ENCODE results near the gene CENPO. TPM values are rescaled to one million over a fixed set of nuclear protein-coding genes. Genes with fewer than 3 reads are reported as not detected.

The CENPO gene
- total RNA-seq, 1 donor, result 2.2 TPM

- no peaks in the 10 kb centered on the region for H3K4me1 ChIP-seq (ENCODE audit: insufficient read depth, low read length)
- no peaks in the 10 kb centered on the region for H3K27me3 ChIP-seq (ENCODE audit: insufficient read depth, low read length)
- no peak overlapping the region for H3K4me3 ChIP-seq (ENCODE audit: low read length)
- H3K9me3 ChIP-seq (ENCODE audit: low read depth, low read length), result no peaks in the 10 kb centered on the region
Observed at GRCh38 chr2:24825883-24826772, 32.9 kb downstream of the CENPO start.

DNA sequence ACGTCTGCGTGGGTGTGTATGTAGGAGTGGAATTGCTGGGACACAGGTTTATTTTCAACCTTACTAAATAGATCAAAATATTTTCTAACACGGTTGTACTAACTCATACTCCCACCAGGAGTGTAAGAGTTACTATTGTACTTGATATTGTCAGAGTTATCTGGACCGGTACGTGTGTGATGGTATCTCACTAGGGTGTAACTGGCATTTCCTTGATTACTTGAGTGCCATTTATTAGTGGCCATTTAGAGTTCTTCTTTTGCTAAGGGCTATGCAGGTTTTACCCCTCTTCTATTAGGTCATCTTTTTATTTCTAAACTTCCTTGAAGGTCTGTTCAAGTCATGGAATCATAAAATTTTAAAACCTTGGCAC is 33.5 kb downstream of the CENPO start:
- no peaks in the 10 kb centered on the region for H3K4me1 ChIP-seq (ENCODE audit: insufficient read depth, low read length)
- no peak overlapping the region for H3K4me3 ChIP-seq (ENCODE audit: low read length)
- H3K9me3 ChIP-seq (ENCODE audit: low read depth, low read length), result no peaks in the 10 kb centered on the region
- H3K27me3 ChIP-seq (ENCODE audit: insufficient read depth, low read length), result no peaks in the 10 kb centered on the region

DNA sequence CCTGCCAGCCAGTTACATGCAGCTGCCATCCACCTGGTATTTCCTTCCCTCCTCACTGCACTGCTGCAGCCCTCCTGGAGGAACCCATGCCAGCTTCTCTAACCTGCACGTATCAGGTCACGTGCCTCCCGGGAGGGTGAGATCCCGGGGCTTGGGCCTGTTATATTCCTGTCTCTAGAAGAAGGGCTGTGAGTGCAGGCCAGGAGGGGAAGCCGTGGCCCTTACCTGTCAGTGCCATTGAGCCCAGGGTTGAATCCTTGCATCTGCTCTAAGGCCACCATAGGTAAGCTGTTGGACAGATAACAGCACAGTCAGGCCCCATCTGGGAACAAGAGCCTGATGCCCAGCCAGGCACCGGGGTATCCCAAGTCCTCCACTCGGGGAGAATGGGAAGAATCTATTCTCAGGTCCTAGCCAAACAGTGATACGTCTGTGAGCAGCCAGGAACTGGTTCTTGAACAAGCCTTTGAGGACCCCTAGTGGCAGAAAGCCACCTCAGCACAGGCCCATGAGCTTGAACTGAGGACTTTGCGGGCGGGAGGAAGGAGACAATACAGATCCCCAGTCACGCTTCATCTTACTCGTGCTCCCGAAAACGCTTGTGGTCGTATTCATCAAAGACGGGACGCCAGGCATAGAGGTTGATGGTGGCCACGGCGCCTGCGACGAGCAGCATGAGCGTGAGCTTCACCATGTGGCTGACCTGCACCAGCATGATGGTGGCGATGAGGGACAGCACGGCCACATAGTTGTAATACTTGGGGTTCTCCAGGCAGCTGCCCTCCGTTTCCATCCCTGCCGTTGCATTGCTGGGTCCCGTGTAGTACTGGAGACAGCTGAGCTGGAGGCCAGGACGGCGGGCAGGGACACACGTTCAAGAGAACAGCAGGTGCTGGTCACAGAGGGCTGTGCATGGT is 34.4 kb downstream of the CENPO start:
- Histone ChIP-seq H3K27me3 (ENCODE audit: insufficient read depth, low read length) (no peaks in the 10 kb centered on the region), H3K4me3 (ENCODE audit: low read length) (no peak overlapping the region), H3K9me3 (ENCODE audit: low read depth, low read length) (no peaks in the 10 kb centered on the region), H3K4me1 (ENCODE audit: insufficient read depth, low read length) (no peaks in the 10 kb centered on the region)

GRCh38 chr2:24828238-24828996 is 35.2 kb downstream of the CENPO start:
- H3K4me3 ChIP-seq (ENCODE audit: low read length), result no peak overlapping the region
- H3K4me1 ChIP-seq (ENCODE audit: insufficient read depth, low read length), result no peaks in the 10 kb centered on the region
- H3K27me3 ChIP-seq (ENCODE audit: insufficient read depth, low read length), result no peaks in the 10 kb centered on the region
- no peaks in the 10 kb centered on the region for H3K9me3 ChIP-seq (ENCODE audit: low read depth, low read length)

DNA sequence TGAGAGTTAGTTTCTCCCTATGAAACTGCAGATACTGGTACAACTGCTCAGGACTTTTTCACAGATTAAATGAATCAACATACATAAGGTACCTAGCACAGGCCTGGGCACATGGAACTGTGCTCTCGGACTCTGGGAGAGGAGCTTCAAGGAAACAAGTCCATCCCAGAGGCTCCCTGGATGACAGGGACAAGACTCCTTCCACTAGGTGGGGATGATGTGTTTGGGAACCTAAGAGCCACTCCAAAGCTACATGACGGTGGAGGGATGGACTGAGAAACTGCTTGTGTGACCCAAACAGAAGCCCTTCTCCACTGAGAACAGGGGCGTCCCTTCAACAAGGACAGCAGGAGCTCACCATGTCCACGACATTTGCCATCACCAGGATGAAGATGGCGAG is 37.1 kb downstream of the CENPO start:
- H3K9me3 ChIP-seq (ENCODE audit: low read depth, low read length), result no peaks in the 10 kb centered on the region
- no peaks in the 10 kb centered on the region for H3K4me1 ChIP-seq (ENCODE audit: insufficient read depth, low read length)
- no peaks in the 10 kb centered on the region for H3K27me3 ChIP-seq (ENCODE audit: insufficient read depth, low read length)
- no peak overlapping the region for H3K4me3 ChIP-seq (ENCODE audit: low read length)

DNA sequence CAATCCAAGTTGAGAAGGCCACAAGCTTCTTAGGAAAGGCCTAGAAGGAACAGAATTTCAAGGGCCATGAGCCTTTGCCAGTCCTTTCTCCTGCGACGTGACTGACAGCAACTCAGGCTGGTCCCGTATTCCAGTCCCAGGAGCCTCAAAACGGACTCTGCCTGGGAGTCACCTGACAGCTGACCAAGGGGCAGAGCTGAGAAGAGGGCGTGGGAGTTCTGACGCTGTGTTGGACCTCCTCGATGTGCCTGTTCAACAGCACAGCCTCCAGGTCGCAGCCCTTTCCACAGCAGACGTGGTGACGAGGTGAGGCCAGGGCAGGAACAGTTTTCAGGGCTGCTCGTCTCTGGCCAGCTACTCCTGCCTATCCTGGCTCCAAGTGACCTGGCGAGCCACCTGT is 37.6 kb downstream of the CENPO start:
- H3K9me3 ChIP-seq (ENCODE audit: low read depth, low read length), result no peaks in the 10 kb centered on the region
- no peaks in the 10 kb centered on the region for H3K27me3 ChIP-seq (ENCODE audit: insufficient read depth, low read length)
- H3K4me3 ChIP-seq (ENCODE audit: low read length), result no peak overlapping the region
- H3K4me1 ChIP-seq (ENCODE audit: insufficient read depth, low read length), result no peaks in the 10 kb centered on the region

DNA sequence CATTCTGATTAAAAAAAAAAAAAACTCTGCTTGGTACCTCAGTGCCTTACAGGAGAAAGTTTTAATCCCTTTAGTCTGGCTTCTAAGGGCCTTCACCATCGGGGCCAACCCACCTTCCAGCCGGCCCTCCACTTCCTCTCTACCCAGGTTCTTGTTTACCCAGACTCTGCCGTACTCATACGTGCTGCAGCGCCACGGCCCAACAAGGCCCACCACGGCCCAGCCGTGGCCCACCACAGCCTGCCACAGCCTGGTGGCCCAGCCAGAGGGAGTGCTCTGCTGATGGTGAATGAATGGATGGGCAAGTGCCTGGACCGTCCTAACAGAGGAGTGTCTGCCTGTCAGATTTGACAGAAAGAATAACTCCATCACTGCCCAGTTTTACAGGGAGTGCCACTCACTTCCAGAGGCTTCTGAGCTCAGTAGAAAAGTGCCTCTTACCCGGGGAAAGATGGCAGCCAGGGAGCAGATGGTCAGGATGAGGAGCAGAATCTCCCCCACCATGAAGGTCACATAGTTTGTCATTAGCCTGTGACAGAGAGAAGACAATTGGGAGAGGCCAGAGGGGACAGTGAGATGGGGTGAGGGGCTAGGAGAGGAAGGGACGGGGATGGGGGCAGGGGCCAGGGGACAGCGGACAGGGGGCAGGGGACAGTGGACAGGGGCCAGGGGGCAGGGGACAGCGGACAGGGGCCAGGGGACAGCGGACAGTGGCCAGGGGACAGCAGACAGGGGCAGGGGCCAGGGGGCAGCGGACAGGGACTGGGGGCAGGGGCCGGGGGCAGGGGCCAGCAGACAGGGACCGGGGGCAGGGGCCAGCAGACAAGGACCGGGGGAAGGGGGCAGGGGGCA is 38.2 kb downstream of the CENPO start:
- no peaks in the 10 kb centered on the region for H3K9me3 ChIP-seq (ENCODE audit: low read depth, low read length)
- no peak overlapping the region for H3K4me3 ChIP-seq (ENCODE audit: low read length)
- no peaks in the 10 kb centered on the region for H3K4me1 ChIP-seq (ENCODE audit: insufficient read depth, low read length)
- H3K27me3 ChIP-seq (ENCODE audit: insufficient read depth, low read length), result no peaks in the 10 kb centered on the region

DNA sequence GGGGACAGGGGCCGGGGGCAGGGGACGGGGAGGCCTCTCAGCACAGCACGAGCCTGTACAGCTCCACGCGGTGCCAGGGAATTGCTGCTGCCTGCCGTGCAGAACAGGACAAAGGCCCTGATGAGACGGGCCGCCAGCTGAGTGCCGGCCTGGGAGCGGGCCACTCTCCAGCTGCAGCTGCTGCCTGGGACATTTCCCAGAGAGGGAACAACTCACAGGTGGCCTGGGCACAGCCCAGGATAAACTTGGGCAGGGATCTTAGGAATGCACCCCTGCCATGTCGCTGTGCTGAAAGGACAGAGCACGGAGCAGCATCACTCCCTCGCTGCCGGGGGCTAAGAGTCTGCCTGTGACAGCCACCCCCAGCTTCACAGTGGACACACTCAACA is 38.8 kb downstream of the CENPO start:
- Histone ChIP-seq H3K4me3 (ENCODE audit: low read length) (no peak overlapping the region), H3K4me1 (ENCODE audit: insufficient read depth, low read length) (no peaks in the 10 kb centered on the region), H3K9me3 (ENCODE audit: low read depth, low read length) (no peaks in the 10 kb centered on the region), H3K27me3 (ENCODE audit: insufficient read depth, low read length) (no peaks in the 10 kb centered on the region)

DNA sequence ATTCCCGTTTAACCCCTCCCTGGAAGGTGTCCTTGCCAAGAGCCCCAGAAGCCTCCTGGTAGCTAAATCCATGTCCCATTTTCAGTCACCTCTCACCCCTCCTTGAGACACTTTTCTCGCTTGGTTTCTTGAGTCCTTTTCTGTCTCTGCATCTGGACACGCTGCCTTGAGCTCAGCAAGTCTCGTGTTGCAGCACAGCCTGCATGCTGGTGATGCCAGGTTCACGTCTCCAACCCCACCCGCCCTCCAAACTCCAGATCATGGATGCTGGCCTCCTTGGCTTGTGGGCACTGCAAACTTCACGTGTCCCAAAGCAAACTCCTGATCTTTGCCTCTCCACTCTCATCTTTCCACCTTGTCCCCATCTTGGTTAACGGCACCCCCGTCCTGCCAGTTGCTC is 39.3 kb downstream of the CENPO start:
- H3K27me3 ChIP-seq (ENCODE audit: insufficient read depth, low read length), result no peaks in the 10 kb centered on the region

GRCh38 chr2:24832931-24833701 is 39.9 kb downstream of the CENPO start:
- H3K27me3 ChIP-seq (ENCODE audit: insufficient read depth, low read length), result no peaks in the 10 kb centered on the region
- no peak overlapping the region for H3K4me3 ChIP-seq (ENCODE audit: low read length)
- H3K4me1 ChIP-seq (ENCODE audit: insufficient read depth, low read length), result no peaks in the 10 kb centered on the region
- H3K9me3 ChIP-seq (ENCODE audit: low read depth, low read length), result no peaks in the 10 kb centered on the region

More for the DNA sequence above, 39.3 kb downstream of the CENPO start:
- H3K4me3 ChIP-seq (ENCODE audit: low read length), result no peak overlapping the region
- no peaks in the 10 kb centered on the region for H3K9me3 ChIP-seq (ENCODE audit: low read depth, low read length)
- H3K4me1 ChIP-seq (ENCODE audit: insufficient read depth, low read length), result no peaks in the 10 kb centered on the region

- Histone ChIP-seq H3K4me1 (ENCODE audit: insufficient read depth, low read length) (no peaks in the 10 kb centered on the region), H3K9me3 (ENCODE audit: low read depth, low read length) (no peaks in the 10 kb centered on the region), H3K4me3 (ENCODE audit: low read length) (no peak overlapping the region), H3K27me3 (ENCODE audit: insufficient read depth, low read length) (no peaks in the 10 kb centered on the region)
Observed at GRCh38 chr2:24833821-24834732, 40.9 kb downstream of the CENPO start.

- Histone ChIP-seq H3K4me1 (ENCODE audit: insufficient read depth, low read length) (no peaks in the 10 kb centered on the region), H3K27me3 (ENCODE audit: insufficient read depth, low read length) (no peaks in the 10 kb centered on the region), H3K9me3 (ENCODE audit: low read depth, low read length) (no peaks in the 10 kb centered on the region)
Observed at GRCh38 chr2:24834733-24835395, 41.6 kb downstream of the CENPO start.

More at GRCh38 chr2:24834733-24835395, 41.6 kb downstream of the CENPO start:
- no peak overlapping the region for H3K4me3 ChIP-seq (ENCODE audit: low read length)
